ENCODE data around the gene DHX35. TPM values are rescaled to one million over a fixed set of nuclear protein-coding genes. Genes with fewer than 3 reads are reported as not detected.

Gene DHX35
- total and polyA plus RNA-seq, 2 of the 13 experiments (the other 11 are each of a cell fraction or from before 2014, with no cell fraction given): 25.8 to 28.7 TPM

DNA sequence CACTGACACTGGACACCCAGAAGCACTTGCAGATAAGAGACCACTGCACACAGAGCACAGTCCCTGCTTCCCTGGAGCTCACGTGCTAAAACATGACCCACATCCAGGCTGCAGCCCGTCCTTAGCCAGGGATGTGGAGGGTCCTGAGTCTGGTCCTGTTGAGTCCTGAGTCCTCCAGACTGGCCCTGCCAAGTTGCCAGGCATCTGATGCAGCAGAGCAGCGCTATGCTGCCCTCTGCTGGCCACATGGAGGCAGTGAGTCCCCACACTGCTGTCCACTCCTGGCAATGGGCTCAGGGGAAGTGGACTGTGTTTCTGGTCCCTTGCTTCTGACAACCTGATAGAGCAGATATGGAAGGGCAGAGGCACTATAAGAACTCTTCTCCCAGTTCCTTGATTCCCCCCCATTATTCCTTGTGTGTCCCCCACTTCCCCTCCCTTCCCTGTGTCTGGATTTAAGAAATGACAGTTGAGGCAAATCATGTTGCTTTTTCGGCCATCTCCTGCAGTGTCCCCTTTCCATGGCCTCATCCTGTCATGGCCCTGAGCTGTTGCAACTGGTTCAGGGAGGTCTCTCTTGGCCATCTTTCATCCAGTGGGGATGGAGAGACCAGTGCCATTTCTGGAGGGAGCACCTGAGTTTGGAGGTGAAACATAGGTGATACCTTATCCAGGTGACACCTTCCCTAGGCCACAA, 86.0 kb downstream of the DHX35 start (continued):
- TF ChIP-seq ZNF318 (CRISPR knock-in tag; IDR thresholded peaks at IDR 0.05): peak; percentile 85; the same call in 1 of the 2 replicates
- peak; percentile 27; the same call in 1 of the 2 replicates for TF ChIP-seq ATF2 (CRISPR knock-in tag; IDR thresholded peaks at IDR 0.05)
- TF ChIP-seq NBN (conservative IDR thresholded peaks at IDR 0.05): no peak
- no peak for TF ChIP-seq KAT8 (CRISPR knock-in tag; IDR thresholded peaks at IDR 0.05)
- peak; percentile 74; the same call in 1 of the 2 replicates for TF ChIP-seq KDM3A (CRISPR knock-in tag; IDR thresholded peaks at IDR 0.05; ENCODE audit: low read depth)
- TF ChIP-seq FOXK1 (CRISPR knock-in tag; IDR thresholded peaks at IDR 0.05; ENCODE audit: borderline replicate concordance, low read depth): peak; percentile 67; the same call in 1 of the 2 replicates
- TF ChIP-seq FOXA1 (IDR thresholded peaks at IDR 0.05): no peak
- no peak for TF ChIP-seq FOXA1 (CRISPR knock-in tag; IDR thresholded peaks at IDR 0.05)
- TF ChIP-seq ZNF138 (CRISPR knock-in tag; IDR thresholded peaks at IDR 0.05; ENCODE audit: low read depth): no peak; the same call in 1 of the 2 replicates
- TF ChIP-seq ZNF160 (CRISPR knock-in tag; IDR thresholded peaks at IDR 0.05): no peak
- TF ChIP-seq, protein P1, sequence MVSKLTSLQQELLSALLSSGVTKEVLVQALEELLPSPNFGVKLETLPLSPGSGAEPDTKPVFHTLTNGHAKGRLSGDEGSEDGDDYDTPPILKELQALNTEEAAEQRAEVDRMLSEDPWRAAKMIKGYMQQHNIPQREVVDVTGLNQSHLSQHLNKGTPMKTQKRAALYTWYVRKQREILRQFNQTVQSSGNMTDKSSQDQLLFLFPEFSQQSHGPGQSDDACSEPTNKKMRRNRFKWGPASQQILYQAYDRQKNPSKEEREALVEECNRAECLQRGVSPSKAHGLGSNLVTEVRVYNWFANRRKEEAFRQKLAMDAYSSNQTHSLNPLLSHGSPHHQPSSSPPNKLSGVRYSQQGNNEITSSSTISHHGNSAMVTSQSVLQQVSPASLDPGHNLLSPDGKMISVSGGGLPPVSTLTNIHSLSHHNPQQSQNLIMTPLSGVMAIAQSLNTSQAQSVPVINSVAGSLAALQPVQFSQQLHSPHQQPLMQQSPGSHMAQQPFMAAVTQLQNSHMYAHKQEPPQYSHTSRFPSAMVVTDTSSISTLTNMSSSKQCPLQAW (CRISPR knock-in tag; IDR thresholded peaks at IDR 0.05): peak; percentile 45
- no peak for TF ChIP-seq ZFP36 (IDR thresholded peaks at IDR 0.05; ENCODE audit: borderline replicate concordance, low read depth, low read length, partially characterized antibody)
- no peak for TF ChIP-seq TMF1 (CRISPR knock-in tag; IDR thresholded peaks at IDR 0.05; ENCODE audit: low read depth)
- TF ChIP-seq JUN (CRISPR knock-in tag; IDR thresholded peaks at IDR 0.05): 0 out of 2 replicates have a peak, but pooled peaks have one; percentile 24
- TF ChIP-seq NR1H2 (CRISPR knock-in tag; IDR thresholded peaks at IDR 0.05; ENCODE audit: borderline replicate concordance, low read depth): 0 out of 2 replicates have a peak, but pooled peaks have one; percentile 21
- TF ChIP-seq ZNF580 (CRISPR knock-in tag; IDR thresholded peaks at IDR 0.05; ENCODE audit: borderline replicate concordance, low read depth): 0 out of 2 replicates have a peak, but pooled peaks have one; percentile 65
- TF ChIP-seq SALL2 (CRISPR knock-in tag; IDR thresholded peaks at IDR 0.05): peak; percentile 75; the same call in 1 of the 2 replicates
- no peak for TF ChIP-seq ARID2 (CRISPR knock-in tag; IDR thresholded peaks at IDR 0.05; ENCODE audit: borderline replicate concordance)
- peak; percentile 71; the same call in 1 of the 2 replicates for TF ChIP-seq SSRP1 (CRISPR knock-in tag; IDR thresholded peaks at IDR 0.05)

All from HepG2 (cell line).